HuH-7.5 (cell line): ENCODE data around the gene SF3B4.

Experiments used
- DNase-seq: peaks from one replicate; pipeline ENCODE4 v3.0.0; 2011; ENCODE audit warnings: low spot score

SF3B4 gene

GRCh38 chr1:149932474-149932873 lies 4.9 kb upstream of the SF3B4 start:
- DNase-seq: no peak

- no peak for DNase-seq
These were observed 3.7 kb upstream of the SF3B4 start for GRCh38 chr1:149931212-149931790.

- DNase-seq: no peak
These were observed 2.3 kb upstream of the SF3B4 start for GRCh38 chr1:149929856-149930255.

GRCh38 chr1:149928401-149928724 lies 760 bp upstream of the SF3B4 start:
- no peak for DNase-seq

- no peak for DNase-seq
These were observed 494 bp downstream of the SF3B4 start for GRCh38 chr1:149927056-149927562.

GRCh38 chr1:149926296-149926695 lies 1.3 kb downstream of the SF3B4 start:
- DNase-seq: no peak

GRCh38 chr1:149925751-149926150 lies 1.9 kb downstream of the SF3B4 start:
- no peak for DNase-seq

GRCh38 chr1:149925345-149925744 lies 2.3 kb downstream of the SF3B4 start:
- no peak for DNase-seq

GRCh38 chr1:149923626-149924025 lies 4.0 kb downstream of the SF3B4 start:
- DNase-seq: no peak

- peak; percentile 47 for DNase-seq
These were observed 9.9 kb downstream of the SF3B4 start, which contains the start of gene SV2A for GRCh38 chr1:149917571-149918144. Gene SV2A, minus strand, starts transcription at chr1:149917844. Its CDS starts 4,004 bp downstream, at chr1:149913840.

GRCh38 chr1:149916898-149917252 lies 10.7 kb downstream of the SF3B4 start:
- DNase-seq: no peak

GRCh38 chr1:149916193-149916897 lies 11.3 kb downstream of the SF3B4 start:
- DNase-seq: no peak

GRCh38 chr1:149915429-149916192 lies 12.0 kb downstream of the SF3B4 start:
- no peak for DNase-seq

GRCh38 chr1:149914545-149914944 lies 13.1 kb downstream of the SF3B4 start:
- DNase-seq: no peak

- DNase-seq: no peak
These were observed 21.0 kb downstream of the SF3B4 start for GRCh38 chr1:149906570-149907075.

GRCh38 chr1:149903836-149904491 lies 23.6 kb downstream of the SF3B4 start:
- DNase-seq: no peak

GRCh38 chr1:149899460-149900284 lies 27.9 kb downstream of the SF3B4 start, which contains the start of gene BOLA1:
Gene BOLA1, plus strand, starts transcription at chr1:149899568. Its CDS starts 492 bp downstream, at chr1:149900060.
- DNase-seq: peak; percentile 91

GRCh38 chr1:149896575-149896974 lies 31.0 kb downstream of the SF3B4 start:
- DNase-seq: no peak

- no peak for DNase-seq
These were observed 38.7 kb downstream of the SF3B4 start for GRCh38 chr1:149888999-149889289.

- peak; percentile 50 for DNase-seq
These were observed 39.2 kb downstream of the SF3B4 start for GRCh38 chr1:149888247-149888998.
